GM21381 (cell line): ENCODE results near the gene ZBTB20.

Source experiments
- ATAC-seq: cut with Tn5 transposase; IDR thresholded peaks from one replicate; pipeline ENCODE4 v1.9.1; 2021; ENCODE audit warnings: mild to moderate bottlenecking, moderate library complexity; ENCODE audit not compliant: unreplicated experiment

ZBTB20 gene

DNA sequence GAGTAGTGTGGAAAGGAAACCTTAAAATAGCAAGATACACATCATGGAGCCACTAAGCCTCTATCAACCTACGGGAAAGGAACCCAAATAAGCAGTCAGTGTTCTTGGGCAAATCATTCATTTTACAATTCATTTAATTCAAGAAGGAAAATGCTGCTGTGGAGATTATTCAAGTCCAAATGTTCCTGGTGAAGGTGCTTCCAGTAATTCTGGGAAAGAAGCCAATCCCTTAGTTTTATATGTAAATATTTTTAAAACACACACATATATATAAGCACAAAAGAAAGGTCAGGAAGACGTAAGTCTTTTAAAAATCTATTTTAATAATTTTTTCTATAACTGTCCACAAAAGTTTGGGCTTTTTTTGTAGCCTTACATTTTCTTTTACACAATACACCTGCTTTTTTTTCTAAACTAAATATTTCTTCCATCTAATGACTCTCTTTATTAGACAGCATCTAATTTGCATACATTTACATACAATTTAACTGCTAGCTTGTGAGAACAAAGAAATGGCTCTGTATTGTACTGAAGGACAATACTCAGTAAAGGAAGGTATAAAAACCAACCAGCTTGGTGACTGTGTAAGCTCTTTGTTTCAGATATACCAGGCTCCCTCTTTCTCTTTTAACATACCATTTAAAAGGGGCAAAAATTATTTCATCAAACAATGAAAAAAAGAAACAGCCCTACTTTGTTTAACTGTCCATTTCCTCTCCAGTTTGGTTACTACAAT, 269.5 kb downstream of the ZBTB20 start:
- ATAC-seq: no peak

DNA sequence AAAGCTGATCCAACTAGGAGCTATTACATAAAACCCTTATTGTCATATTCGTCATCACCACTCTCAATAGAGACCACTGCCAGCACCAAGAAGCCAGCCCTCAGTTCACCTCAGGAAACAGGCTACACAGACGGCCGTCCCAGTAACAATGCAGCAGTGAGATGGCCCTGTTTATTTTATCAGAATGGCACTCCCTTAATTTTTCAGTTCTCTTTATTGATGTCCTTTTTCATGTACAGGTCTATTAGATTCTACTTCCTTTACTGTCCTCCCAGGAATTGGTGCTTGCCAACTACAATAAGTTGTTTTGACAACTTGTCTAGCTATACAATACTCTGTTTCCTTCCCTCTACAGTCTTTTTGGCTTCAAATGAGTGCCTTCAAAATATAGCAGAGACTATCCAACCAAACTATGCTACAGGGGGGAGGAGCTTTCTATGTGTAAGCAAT, 272.5 kb downstream of the ZBTB20 start:
- no peak for ATAC-seq

DNA sequence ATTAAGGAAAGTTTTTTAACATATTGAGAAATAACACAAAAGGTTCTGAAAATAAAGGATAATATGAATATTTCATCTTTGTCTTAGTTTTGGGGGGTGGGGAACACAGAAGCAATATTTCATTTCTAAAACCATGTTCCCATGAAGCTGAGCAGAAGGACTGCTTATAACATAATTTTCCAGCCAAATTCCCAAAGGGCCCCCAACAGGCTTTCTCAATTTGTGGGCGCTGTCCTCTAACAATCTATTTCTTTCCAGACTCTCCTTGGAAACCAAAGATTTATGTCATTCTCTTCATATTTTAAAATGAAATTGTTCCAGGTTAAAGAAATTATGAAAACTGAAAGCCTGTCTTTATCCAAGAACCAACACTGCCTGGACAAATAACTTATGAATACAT, 273.5 kb downstream of the ZBTB20 start:
- ATAC-seq: no peak

DNA sequence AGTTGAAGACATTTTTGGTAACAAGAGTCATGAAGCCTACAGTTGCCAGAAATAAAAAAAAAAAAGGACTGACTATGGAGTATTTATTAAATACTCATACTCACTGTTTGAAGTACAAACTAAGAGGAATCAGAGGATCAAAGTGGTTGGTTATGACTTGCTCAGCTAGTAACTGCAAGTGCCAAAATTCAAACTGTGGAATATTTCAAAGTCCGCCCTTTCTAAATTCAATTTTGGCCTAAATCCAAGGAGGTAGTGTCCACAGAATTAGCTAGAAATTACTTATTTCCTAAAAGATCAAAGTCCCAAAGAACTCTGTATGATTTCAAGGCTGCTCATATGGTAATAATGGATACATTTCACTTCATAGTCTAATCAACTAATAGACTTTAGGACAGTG, 274.5 kb downstream of the ZBTB20 start:
- no peak for ATAC-seq

DNA sequence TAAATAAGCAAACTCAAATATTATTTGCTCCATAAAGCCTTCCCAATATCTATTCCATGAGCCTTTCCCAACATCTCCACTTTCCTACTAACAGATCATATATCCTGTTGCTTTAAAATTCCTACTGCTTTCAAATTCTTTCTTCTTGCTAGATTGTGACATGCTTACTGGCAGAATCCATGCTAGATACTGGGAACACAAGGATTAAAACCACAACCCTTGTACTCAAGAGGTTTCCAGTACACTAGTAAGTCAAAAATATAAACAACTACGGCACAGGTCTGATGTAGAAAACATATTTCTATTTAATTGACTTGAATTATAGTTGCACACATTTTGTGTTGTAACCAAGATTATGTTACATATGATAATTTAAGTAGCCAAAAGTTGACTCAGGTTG, 275.0 kb downstream of the ZBTB20 start:
- no peak for ATAC-seq

DNA sequence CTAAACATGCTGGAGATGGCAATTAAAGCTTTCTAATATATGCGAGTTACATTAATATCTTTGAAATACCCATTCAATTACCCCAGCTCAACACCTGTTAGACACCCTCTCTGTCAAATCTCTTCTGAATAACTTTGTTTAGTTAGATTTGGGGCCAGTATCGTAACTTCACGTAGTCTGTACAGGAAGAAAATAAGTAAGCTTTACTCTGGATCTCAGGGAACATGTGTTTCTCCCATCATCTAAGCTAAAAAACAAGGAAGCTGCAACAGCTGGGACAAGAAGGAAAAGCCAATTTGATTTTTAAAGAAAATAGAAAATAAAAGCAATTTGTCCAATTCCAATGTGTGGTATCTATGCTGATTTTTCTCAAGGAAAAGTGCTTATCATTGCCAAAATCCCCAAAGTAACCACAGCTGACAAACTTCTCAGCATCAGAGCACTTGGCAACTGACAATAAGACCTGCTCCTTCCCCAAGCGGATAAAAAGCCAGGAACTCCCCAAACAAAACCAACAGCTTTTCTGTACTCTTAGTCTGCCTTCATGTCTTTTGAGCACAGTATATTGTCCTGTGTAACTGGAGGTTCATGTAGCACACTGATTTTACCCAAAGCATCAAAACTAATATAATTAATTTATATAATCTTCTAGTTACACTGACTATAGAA, 279.1 kb downstream of the ZBTB20 start:
- ATAC-seq: no peak

DNA sequence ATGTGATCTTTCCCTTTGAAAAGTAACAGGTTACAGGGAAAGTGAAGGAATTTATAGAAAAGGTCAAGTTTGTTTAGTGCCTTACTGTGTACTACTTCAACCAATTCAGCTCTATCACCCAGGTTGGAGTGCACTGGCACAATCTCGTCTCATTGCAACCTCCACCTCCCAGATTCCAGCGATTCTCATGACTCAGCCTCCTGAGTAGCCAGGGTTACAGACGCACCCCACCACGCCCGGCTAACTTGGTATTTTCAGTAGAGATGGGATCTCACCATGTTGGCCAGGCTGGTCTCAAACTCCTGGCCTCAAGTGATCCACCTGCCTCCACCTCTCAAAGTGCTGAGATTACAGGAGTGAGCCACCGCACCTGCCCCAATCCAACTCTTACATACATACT, 279.7 kb downstream of the ZBTB20 start:
- ATAC-seq: no peak

DNA sequence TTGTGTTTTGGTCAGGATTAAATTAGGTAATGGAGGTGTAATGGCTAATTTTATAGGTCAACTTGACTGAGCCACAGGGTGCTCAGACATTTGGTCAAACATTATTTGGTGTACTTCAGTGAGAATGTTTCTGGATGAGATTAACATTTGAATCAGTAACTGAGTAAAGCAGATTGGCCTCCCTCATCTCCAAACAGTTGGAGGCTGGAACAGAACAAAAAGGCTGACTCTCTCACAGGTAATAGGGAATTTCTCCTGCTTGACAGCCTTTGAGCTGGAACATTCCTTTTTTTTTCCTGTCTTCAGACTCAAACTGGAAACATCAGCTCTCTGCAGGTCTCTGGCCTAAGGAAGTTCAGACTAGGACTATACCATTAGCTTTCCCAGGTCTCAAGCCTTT, 280.7 kb downstream of the ZBTB20 start:
- no peak for ATAC-seq

DNA sequence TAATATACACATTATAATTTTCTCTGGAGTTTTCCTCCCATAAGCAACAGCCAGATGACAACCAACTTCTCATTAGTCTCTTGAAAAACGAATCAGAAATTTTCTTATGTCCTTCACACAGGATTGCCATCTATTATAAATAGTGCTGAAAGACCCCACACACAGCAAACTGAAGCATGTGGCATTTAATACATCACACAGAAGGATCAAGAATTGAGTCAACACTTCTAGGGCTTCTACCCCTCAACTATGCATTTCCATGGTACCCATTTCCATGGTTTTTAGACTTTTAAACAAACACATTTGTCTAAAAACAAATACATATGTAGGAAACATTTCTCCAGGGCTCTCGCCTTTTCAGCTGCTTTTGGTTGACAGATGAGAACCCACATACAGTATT, 282.1 kb downstream of the ZBTB20 start:
- ATAC-seq: no peak

DNA sequence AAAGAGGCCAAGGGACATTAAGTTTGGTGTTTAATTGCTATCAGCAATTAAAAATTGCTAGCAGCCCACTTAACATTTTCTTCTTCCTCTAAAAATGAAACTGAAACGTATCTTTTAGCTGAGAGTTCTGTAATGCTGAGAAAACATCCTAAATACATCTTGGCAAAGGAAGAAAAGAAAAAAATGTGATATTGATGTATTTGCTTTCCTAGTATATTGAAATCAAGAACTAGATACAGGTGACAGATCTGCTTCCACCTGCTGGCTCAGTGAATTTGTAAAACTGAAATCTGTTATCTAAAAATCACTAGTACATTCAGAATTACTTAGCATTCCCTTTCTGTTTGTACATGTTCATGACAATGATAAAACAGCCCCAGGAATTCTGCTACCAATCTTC, 283.2 kb downstream of the ZBTB20 start:
- no peak for ATAC-seq

DNA sequence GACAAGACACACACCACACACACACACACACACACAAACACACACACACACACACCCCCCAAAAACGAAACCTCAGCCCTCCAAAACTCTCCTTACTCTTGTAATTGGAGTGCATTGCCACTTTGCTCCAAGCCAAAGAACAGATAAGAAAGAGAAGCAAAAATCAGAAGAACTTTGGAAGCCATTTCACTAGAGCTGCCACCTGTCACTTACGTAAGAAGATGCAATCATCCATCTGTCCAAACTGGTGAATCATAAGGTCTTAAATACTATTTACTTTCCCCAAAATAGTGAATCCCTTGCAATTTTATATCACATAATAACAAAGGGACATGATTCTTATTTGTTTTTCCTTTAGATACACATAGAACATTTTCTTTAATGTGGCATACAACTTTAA, 285.4 kb downstream of the ZBTB20 start:
- ATAC-seq: no peak

DNA sequence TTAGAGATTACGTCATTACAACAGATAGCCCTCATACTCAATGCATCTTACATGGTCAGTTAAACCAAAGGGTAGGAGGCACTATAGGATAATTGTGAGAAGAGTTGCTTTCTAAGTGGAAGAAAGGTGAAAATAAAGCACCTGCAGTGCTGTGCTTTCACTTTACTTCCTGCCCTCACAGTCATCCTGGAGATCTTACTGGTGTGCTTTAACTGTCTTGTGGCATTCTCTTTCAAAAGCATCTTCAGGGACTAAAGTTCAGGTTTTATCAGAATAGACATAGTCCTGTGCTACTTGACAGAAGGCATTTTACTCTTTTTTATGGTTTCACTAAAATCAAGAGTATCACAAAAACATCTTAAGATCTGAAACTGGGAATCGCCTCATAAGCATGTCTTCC, 286.6 kb downstream of the ZBTB20 start:
- ATAC-seq: no peak

DNA sequence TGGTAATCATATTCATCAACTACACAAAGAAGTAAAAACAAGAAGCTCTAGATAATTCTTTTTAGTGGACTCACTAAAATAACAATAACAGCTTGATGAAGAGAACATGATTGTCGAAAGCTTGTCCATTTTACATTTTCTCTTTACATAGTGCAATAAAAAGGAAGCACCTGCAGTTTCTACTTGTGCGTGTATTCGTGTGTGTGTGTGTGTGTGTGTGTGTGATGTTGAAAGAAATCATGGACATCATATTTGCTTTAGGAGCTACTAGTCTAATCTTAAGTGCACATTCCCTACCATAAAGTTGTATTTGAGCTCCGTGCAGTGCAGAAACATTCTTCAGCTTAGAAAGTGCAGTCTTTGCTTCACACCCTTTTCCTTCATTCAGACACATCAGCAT, 288.8 kb downstream of the ZBTB20 start:
- ATAC-seq: no peak

DNA sequence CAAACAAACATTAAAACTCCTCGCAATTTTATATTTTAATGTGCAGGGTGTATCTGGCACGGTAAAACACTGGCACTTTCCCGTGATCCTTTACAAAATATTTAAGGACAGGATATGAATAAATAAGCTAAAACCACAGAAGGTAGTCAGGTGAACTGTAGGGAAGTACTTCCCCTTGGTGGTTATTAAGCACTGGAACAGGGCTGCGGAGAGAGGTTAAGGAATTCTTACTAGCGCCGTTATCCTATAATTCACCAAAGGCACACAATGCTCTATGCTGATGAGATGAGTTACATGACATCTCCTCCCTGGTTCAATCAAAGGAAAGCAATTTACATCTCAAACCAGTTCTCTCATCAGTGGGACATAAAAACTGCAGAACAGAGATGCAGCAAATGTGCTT, 289.8 kb downstream of the ZBTB20 start:
- no peak for ATAC-seq

DNA sequence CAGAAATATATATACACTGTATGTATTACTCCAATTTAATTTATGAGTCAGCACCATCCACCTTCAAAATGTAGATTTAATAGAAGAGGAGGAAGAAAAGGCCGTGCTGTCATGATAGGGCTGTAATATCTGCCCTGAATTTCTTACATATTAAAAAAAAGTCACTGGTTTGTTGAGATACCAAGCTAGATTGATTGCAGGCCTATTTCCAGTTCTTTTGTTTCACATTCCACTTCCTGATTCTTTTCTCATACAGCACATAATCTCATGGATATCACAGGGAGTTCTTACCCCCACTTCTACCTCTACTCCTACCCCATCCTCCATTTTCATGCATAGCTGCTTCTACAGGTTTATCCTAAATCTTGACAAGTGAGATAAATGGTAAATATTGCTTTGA, 290.3 kb downstream of the ZBTB20 start:
- no peak for ATAC-seq

DNA sequence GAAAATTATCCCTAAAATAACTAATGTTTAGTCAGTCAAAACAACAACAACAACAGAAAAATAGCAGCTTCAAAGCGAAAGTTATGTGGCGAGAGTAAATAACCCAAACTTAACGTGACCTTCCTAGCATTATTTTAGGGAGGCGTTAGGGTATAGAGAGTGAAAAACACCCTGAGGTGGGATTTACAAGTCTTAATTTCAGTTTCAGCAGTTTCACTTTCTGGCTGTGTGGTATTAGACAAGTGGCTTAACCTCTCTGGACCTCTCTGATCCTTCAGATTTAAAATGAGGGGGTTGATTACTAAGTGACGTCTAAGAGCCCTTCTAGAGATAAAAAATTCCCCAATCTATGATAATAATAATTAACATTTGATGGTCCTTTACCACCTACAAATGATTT, 291.2 kb downstream of the ZBTB20 start:
- peak; percentile 61 for ATAC-seq

DNA sequence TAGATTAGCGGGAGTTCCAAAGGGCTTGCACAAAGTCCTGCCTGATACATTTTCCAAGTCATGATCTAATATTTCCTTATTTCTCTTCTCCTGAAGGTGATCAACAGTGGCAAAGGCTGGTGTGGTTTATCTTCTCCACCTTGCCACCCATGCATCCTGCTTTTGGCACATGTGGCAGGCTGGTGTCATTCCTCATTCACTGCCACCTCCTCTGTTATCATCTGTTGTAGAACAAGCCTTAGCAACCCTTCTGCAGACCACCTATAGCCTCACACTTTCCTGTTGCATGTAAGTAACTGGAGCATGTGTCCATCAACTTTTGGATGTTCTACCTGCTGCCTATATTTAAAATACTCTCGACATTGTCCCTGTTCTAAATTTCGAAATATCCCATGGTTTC, 294.1 kb downstream of the ZBTB20 start:
- ATAC-seq: no peak

DNA sequence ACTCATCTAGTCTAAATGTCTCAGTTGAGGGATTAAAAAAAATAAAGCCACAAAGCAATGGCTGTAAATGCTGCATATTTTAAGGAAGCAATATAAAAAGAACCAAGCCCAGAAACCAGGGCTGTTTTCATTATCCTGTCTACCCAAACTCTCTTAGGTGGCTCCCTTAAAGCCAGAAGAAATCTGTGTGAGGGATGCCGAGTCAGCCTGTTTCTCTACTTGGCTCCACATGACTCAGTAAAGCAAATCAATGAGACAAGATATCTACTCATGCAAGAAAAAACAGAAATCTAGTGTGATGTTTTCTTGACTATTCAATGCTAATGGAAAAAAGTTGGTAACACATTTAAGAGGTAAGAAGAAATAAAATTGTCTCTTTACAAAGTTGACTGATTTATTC, 296.2 kb downstream of the ZBTB20 start:
- ATAC-seq: no peak

DNA sequence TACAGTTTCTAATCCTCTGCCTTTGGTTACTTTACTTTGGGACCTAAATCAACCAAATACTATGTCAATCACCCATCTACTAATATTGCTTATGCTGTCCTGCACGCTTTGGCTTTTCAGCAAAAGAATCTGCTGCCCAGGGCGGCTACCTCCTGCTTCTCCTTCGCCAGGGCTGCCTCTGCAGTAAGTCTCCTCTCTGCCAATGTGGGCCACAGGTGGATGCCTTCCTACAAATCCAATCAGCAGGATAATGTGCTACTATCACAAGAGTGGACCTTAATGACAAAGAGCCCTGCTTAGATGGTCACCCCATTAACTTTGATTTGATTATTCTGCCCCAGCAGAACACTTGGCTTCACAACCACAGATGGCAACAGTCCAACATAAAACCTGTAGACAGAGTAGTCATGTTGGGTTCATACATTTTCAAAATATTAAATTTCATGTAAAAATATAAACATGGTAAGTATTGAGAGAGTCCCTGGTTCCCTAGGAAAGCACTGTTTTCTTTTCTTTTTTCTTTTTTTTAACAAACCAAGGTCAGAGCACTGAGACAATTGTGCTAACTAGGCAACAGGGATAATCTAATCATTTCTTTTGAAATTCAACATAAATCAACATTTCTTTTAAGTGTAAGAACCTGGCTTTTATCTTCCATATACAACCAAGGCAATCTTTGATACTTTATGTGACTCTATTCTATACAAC, 298.3 kb downstream of the ZBTB20 start:
- no peak for ATAC-seq

DNA sequence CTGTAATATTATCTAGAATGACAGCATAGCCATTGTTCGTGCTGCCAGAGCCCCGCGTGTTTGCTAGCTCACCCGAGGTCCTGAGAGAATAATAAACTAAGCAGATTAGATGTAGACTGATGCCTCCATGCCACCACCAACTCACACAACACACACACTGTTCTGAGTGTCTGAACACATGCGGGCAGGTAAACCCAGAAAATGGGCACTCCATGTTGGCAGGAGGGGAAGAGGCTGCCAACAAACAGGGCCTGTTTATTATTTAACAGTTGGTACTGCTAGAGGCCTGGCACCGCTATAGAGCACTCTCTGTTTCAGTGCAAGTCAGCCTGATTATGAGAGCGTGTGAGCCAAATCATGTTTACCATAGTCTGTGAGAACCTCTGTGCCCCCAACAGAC, 299.0 kb downstream of the ZBTB20 start:
- ATAC-seq: no peak

DNA sequence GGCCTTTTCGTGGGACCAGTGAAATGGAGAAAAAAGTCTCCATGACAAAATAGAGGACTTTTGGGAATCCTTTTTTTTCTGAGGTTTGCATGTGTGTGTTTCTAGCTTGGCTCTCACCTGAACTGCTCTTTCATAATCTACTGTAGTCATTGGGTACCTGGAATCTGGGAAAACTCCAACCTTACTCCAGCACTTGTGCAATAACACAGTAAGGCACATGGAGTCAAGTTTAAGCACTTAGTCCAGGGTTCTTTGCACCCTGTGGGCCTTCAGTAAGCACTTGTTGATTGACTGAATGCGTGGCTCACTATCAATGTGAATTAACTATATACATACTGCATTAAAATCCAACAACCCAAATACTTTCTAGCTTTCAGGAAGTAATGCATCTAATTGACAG, 299.5 kb downstream of the ZBTB20 start:
- no peak for ATAC-seq

DNA sequence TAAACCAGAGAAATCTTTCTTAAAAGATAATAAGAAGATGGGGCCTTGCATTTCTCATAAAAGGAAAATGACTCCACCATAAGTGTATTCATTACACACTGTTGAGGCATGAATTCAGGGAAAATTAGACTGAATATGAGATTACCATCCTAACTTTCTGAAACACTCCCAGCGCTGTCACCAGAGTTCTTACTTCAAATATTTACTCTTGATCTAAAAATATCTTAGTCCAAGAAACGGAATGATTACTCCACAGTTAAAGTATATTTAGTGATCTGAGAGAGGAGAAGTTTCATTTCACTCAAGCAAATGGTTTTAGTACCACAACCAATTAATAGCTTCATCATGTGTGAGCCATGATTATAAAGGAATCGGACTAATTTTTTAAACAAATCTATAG, 300.3 kb downstream of the ZBTB20 start:
- no peak for ATAC-seq
